M059J (cell line): ENCODE measurements around the gene POLR2I. TPM values are rescaled to one million over a fixed set of nuclear protein-coding genes. Genes with fewer than 3 reads are reported as not detected.

Experiments used
- DNase-seq: peaks from one replicate; pipeline ENCODE4 v3.0.0-alpha.2; 2012; ENCODE audit warnings: low read depth
- total RNA-seq: library from RNA; depleted of rRNA; stranded (reverse); fragments of >200 nt; shearing (Covaris generic); gene quantifications from 2 replicates; pipeline ENCODE4 v1.2.3, GENCODE V29; 2014; rRNA removed

Gene POLR2I
- total RNA-seq, result 90.4 and 115 TPM in 2 replicates

- DNase-seq, result peak; percentile 100
Measured at GRCh38 chr19:36114721-36115452, at the start of gene POLR2I. Gene POLR2I, minus strand, starts transcription at chr19:36114875. Its CDS starts 19 bp downstream, at chr19:36114856.

- no peak for DNase-seq
Measured at GRCh38 chr19:36163813-36164212, 49.1 kb upstream of the POLR2I start.

GRCh38 chr19:36160821-36161596 lies 46.3 kb upstream of the POLR2I start:
- no peak for DNase-seq

GRCh38 chr19:36153126-36153525 lies 38.5 kb upstream of the POLR2I start:
- DNase-seq, result no peak

- DNase-seq, result no peak
Measured at GRCh38 chr19:36152352-36153091, 37.8 kb upstream of the POLR2I start, which contains the start of gene COX7A1. Gene COX7A1, minus strand, starts transcription at chr19:36152447. Its CDS starts 40 bp downstream, at chr19:36152407.

- DNase-seq, result no peak
Measured at GRCh38 chr19:36152019-36152351, 37.3 kb upstream of the POLR2I start.

GRCh38 chr19:36151144-36152018 lies 36.7 kb upstream of the POLR2I start:
- DNase-seq, result no peak

GRCh38 chr19:36150586-36150985 lies 35.9 kb upstream of the POLR2I start:
- DNase-seq, result no peak

GRCh38 chr19:36149673-36150406 lies 35.2 kb upstream of the POLR2I start:
- DNase-seq, result no peak

GRCh38 chr19:36144624-36145023 lies 29.9 kb upstream of the POLR2I start:
- no peak for DNase-seq

- no peak for DNase-seq
Measured at GRCh38 chr19:36142496-36142895, 27.8 kb upstream of the POLR2I start.

GRCh38 chr19:36142046-36142445 lies 27.4 kb upstream of the POLR2I start:
- no peak for DNase-seq

- peak; percentile 79 for DNase-seq
Measured at GRCh38 chr19:36141039-36141927, 26.6 kb upstream of the POLR2I start.

- DNase-seq, result peak; percentile 66
Measured at GRCh38 chr19:36140304-36141038, 25.8 kb upstream of the POLR2I start.

GRCh38 chr19:36139473-36140303 lies 25.0 kb upstream of the POLR2I start, which contains the start of gene CAPNS1:
Gene CAPNS1, plus strand, starts transcription at chr19:36140066. Its CDS starts 946 bp downstream, at chr19:36141012.
- DNase-seq, result peak; percentile 95

- no peak for DNase-seq
Measured at GRCh38 chr19:36139120-36139472, 24.4 kb upstream of the POLR2I start.

GRCh38 chr19:36136964-36137686 lies 22.4 kb upstream of the POLR2I start:
- peak; percentile 97 for DNase-seq
